BLaER1 treated with 17β-estradiol and CSF1 and Interleukin-3, amounts not matched to agents 10 nM and 100 nM (cell line): ENCODE results near the gene WBP1L.

Experiments
- H3K27ac ChIP-seq, 11 experiments: shearing (Covaris generic); formaldehyde crosslinking; 2 replicates each; pipeline ENCODE4 v1.8.1; 2022
- H3K27me3 ChIP-seq, 11 experiments: shearing (Covaris generic); formaldehyde crosslinking; 2 replicates each; pipeline ENCODE4 v1.8.1; 2022
- H3K36me3 ChIP-seq, 11 experiments: shearing (Covaris generic); formaldehyde crosslinking; 2 replicates each; pipeline ENCODE4 v1.8.1; 2022
- H3K4me1 ChIP-seq, 10 experiments: shearing (Covaris generic); formaldehyde crosslinking; 2 replicates each; pipeline ENCODE4 v1.8.1; 2022
- H3K4me2 ChIP-seq, 11 experiments: shearing (Covaris generic); formaldehyde crosslinking; 2 replicates each; pipeline ENCODE4 v1.8.1; 2022
- H3K4me3 ChIP-seq, 10 experiments: shearing (Covaris generic); formaldehyde crosslinking; 2 replicates each; pipeline ENCODE4 v1.8.1; 2022
- H3K9ac ChIP-seq, 11 experiments: shearing (Covaris generic); formaldehyde crosslinking; 2 replicates each; pipeline ENCODE4 v1.8.1; 2022
- H3K9me3 ChIP-seq, 11 experiments: shearing (Covaris generic); formaldehyde crosslinking; replicated peaks in 1 of 11; 2 replicates each; pipeline ENCODE4 v1.8.1; 2022
- H4K20me1 ChIP-seq, 11 experiments: shearing (Covaris generic); formaldehyde crosslinking; 2 replicates each; pipeline ENCODE4 v1.8.1; 2022
- Cebpa-rat ChIP-seq, 11 experiments: shearing (Covaris generic); IDR thresholded peaks; 2 replicates each; pipeline ENCODE4 v1.8.1; 2022

WBP1L gene

DNA sequence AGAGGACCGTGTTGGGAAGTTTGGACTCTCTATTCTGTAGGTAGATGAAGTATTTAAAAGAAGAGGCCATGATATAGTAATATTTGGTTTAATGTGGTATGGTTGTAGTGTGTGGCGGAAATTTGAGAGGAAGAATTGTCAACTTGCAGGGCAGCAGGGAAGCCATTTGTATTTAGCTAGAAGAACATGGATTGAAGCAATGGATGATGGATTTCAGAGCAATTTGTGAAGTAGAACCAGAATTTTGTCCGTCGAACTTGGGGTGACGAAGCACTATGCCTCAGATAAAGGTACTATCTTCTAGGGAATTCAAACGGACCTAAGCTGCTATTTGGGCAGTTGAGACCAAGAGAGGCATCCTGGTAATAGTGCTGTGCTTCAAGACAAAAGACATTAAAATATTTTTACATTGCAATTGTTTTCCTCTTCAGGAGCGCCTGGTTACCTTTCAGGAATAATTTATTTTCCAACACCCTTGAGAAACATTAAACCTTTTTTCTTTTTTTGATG is 615 bp upstream of the WBP1L start:
- Histone ChIP-seq H4K20me1 (peaks cover 0 to 27% (median 0%) of the 10 kb centered on the region in 11 experiments; a peak in 3 of 22 replicates), H3K27ac (peak overlapping the region; percentile 50 to 76 (median 69); a peak in 19 of 22 replicates), H3K36me3 (peaks cover 0 to 9% (median 4%) of the 10 kb centered on the region in 11 experiments; a peak in 7 of 22 replicates), H3K4me3 (peak overlapping the region in 1 of 10 experiments; percentile 9; a peak in 1 of 20 replicates), H3K4me2 (peak overlapping the region; percentile 7 to 60 (median 39); a peak in 18 of 22 replicates), H3K27me3 (no peaks in the 10 kb centered on the region), H3K4me1 (peaks cover 36 to 74% (median 42%) of the 10 kb centered on the region in 10 experiments), H3K9ac (no peak overlapping the region), H3K9me3 (no peaks in the 10 kb centered on the region)
- TF ChIP-seq Cebpa-rat (IDR thresholded peaks at IDR 0.05): no peak

GRCh38 chr10:102744374-102745051 is 765 bp downstream of the WBP1L start:
- peaks cover 0 to 16% (median 8%) of the 10 kb centered on the region in 11 experiments; a peak in 5 of 22 replicates for H3K36me3 ChIP-seq
- TF ChIP-seq Cebpa-rat (IDR thresholded peaks at IDR 0.05): no peak
- peak overlapping the region; percentile 71 to 93 (median 83) for H3K27ac ChIP-seq
- no peaks in the 10 kb centered on the region for H3K27me3 ChIP-seq
- H3K4me2 ChIP-seq: peak overlapping the region; percentile 80 to 97 (median 87)
- peaks cover 23 to 74% (median 28%) of the 10 kb centered on the region in 10 experiments for H3K4me1 ChIP-seq
- H3K9ac ChIP-seq: peak overlapping the region; percentile 79 to 97 (median 87)
- H3K9me3 ChIP-seq: no peaks in the 10 kb centered on the region
- peaks cover 0 to 41% (median 0%) of the 10 kb centered on the region in 11 experiments; a peak in 7 of 22 replicates for H4K20me1 ChIP-seq
- H3K4me3 ChIP-seq: peak overlapping the region; percentile 83 to 100 (median 92)

DNA sequence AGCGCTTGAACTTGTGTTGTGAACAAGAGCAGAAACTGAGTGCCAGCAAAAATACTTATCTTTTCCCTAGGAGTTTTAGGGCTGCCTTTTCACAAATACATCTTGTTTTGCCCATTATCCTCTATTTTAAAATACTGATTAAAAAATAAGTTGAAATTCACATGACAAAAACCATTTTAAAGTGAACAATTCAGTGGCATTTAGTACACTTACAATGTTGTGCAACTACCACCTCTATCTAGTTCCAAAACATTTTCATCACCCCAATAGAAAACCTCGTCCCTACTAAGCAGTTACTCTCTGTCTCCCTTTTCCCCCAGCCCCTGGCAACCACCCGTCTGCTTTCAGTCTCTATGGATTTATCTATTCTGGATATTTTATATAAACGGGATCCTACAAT is 1.4 kb downstream of the WBP1L start:
- Histone ChIP-seq H3K27ac (peak overlapping the region in 4 of 11 experiments; percentile 82 to 93 (median 85); a peak in 4 of 22 replicates), H3K4me2 (peak overlapping the region; percentile 80 to 97 (median 87)), H3K36me3 (peaks cover 0 to 20% (median 8%) of the 10 kb centered on the region in 11 experiments; a peak in 4 of 22 replicates), H4K20me1 (peaks cover 0 to 47% (median 0%) of the 10 kb centered on the region in 11 experiments; a peak in 7 of 22 replicates), H3K9ac (peak overlapping the region in 10 of 11 experiments; percentile 83 to 97 (median 88); a peak in 18 of 22 replicates), H3K4me1 (peaks cover 19 to 71% (median 22%) of the 10 kb centered on the region in 10 experiments), H3K4me3 (peak overlapping the region; percentile 83 to 100 (median 92)), H3K9me3 (no peaks in the 10 kb centered on the region), H3K27me3 (no peaks in the 10 kb centered on the region)
- no peak for TF ChIP-seq Cebpa-rat (IDR thresholded peaks at IDR 0.05)

DNA sequence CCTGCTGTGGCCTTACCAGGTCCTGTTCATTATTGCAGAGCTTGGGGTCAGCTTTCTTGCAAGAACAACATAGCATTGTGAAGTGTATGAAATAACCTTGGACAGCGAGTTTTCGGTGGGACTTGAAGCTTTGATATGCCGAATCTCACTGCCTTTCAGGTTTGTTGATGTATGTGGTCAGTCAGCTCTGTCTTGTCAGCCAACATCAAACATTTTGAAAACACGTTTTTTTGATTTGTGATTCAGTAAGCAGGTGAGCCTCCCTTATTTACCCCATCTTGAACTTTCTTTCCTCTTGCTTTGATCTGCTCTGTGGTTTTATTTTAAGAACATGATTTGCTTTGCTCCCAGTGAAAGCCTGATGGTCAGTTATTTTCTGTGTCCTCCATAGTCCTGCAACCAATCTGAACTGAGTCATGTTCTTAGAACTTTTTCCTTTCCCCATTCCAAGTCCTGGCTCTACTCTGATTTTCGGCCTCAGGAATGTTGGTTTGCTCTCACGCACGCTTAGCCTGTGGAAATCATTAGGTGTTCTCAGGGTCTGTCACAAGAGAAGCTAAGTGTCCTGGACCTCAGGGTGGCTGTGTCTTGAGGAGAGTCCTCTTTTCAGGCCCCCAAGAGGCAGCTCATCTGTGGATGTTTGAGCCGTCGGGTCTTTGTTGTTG is 8.7 kb downstream of the WBP1L start:
- no peaks in the 10 kb centered on the region for H3K9me3 ChIP-seq
- H3K27me3 ChIP-seq: no peaks in the 10 kb centered on the region
- peaks cover 15 to 92% (median 21%) of the 10 kb centered on the region in 10 experiments for H3K4me1 ChIP-seq
- peak overlapping the region in 2 of 11 experiments; percentile 30 to 45; a peak in 2 of 22 replicates for H3K27ac ChIP-seq
- peak overlapping the region in 9 of 11 experiments; percentile 20 to 81 (median 51); a peak in 17 of 22 replicates for H3K4me2 ChIP-seq
- no peak for TF ChIP-seq Cebpa-rat (IDR thresholded peaks at IDR 0.05)
- H3K9ac ChIP-seq: peak overlapping the region in 2 of 11 experiments; percentile 20 to 63; a peak in 3 of 22 replicates
- no peak overlapping the region for H3K4me3 ChIP-seq
- H4K20me1 ChIP-seq: peaks cover 0 to 82% (median 29%) of the 10 kb centered on the region in 11 experiments; a peak in 18 of 22 replicates
- peaks cover 0 to 60% (median 8%) of the 10 kb centered on the region in 11 experiments; a peak in 11 of 22 replicates for H3K36me3 ChIP-seq

- Histone ChIP-seq H3K36me3 (peaks cover 0 to 56% (median 8%) of the 10 kb centered on the region in 11 experiments; a peak in 12 of 22 replicates), H3K27me3 (no peaks in the 10 kb centered on the region), H3K9me3 (no peaks in the 10 kb centered on the region), H3K4me3 (no peak overlapping the region), H3K4me1 (peaks cover 17 to 92% (median 23%) of the 10 kb centered on the region in 10 experiments), H4K20me1 (peaks cover 0 to 82% (median 29%) of the 10 kb centered on the region in 11 experiments; a peak in 18 of 22 replicates), H3K27ac (peak overlapping the region in 3 of 11 experiments; percentile 11 to 45 (median 30); a peak in 3 of 22 replicates), H3K9ac (peak overlapping the region in 3 of 11 experiments; percentile 20 to 63 (median 28); a peak in 3 of 22 replicates), H3K4me2 (peak overlapping the region in 10 of 11 experiments; percentile 20 to 81 (median 44); a peak in 19 of 22 replicates)
- TF ChIP-seq Cebpa-rat (IDR thresholded peaks at IDR 0.05): no peak; a peak in 1 of 22 replicates
Measured at GRCh38 chr10:102752934-102753664, 9.4 kb downstream of the WBP1L start.

DNA sequence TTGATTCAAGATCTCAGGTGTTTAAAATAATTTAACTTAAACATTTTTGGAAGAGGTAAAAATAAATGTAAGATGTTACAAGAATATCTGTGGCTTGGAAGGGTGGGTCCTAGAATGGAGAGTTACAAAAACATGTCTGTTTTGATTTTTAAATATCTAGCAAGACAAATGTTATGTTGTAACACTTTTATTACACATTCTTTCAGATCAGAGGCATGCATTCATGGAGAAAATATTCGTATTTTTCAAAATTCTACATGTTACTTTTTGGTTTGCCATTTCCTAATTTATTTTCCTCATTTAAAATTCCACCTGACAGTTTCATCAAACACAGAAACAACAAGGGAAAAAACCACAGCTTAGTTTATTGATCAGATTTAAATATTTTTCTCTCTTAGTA is 10.0 kb downstream of the WBP1L start:
- Histone ChIP-seq H3K36me3 (peaks cover 2 to 60% (median 7%) of the 10 kb centered on the region in 11 experiments; a peak in 14 of 22 replicates), H4K20me1 (peaks cover 0 to 82% (median 29%) of the 10 kb centered on the region in 11 experiments; a peak in 18 of 22 replicates), H3K27ac (peak overlapping the region in 3 of 11 experiments; percentile 11 to 45 (median 17); a peak in 3 of 22 replicates), H3K4me1 (peaks cover 17 to 92% (median 23%) of the 10 kb centered on the region in 10 experiments), H3K9me3 (peaks cover 0 to 5% (median 0%) of the 10 kb centered on the region in 11 experiments; a peak in 2 of 22 replicates), H3K4me2 (peak overlapping the region in 6 of 11 experiments; percentile 24 to 81 (median 52); a peak in 6 of 22 replicates), H3K27me3 (no peaks in the 10 kb centered on the region), H3K9ac (peak overlapping the region in 2 of 11 experiments; percentile 28 to 63; a peak in 2 of 22 replicates), H3K4me3 (no peak overlapping the region)
- TF ChIP-seq Cebpa-rat (IDR thresholded peaks at IDR 0.05): no peak

DNA sequence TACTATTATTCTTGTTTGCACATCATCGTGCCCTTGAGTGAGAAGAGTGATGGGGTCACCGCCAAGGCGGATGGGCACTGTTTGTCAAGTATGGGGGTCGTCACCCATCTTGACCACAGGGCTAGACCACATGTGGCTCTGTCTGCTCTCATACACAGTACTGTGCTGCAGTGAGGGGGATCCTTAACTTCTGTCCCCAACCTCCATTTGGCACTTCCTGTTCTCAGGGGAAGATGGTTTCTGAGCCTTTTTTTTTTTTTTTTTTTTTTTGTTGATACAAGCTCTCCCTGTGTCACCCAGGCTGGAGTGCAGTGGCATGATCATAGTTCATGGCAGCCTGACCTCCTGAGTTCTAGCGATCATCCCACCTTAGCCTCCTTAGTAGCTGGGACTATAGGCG is 13.6 kb downstream of the WBP1L start:
- Histone ChIP-seq H3K4me3 (no peak overlapping the region), H4K20me1 (peaks cover 0 to 81% (median 16%) of the 10 kb centered on the region in 11 experiments; a peak in 17 of 22 replicates), H3K36me3 (peaks cover 10 to 64% (median 20%) of the 10 kb centered on the region in 11 experiments; a peak in 21 of 22 replicates), H3K27ac (peak overlapping the region in 1 of 11 experiments; percentile 36; a peak in 1 of 22 replicates), H3K27me3 (no peaks in the 10 kb centered on the region), H3K4me1 (peaks cover 23 to 73% (median 32%) of the 10 kb centered on the region in 10 experiments), H3K9ac (no peak overlapping the region), H3K4me2 (peak overlapping the region in 4 of 11 experiments; percentile 15 to 74 (median 60); a peak in 6 of 22 replicates), H3K9me3 (peaks cover 0 to 22% (median 9%) of the 10 kb centered on the region in 11 experiments; a peak in 17 of 22 replicates)
- TF ChIP-seq Cebpa-rat (IDR thresholded peaks at IDR 0.05): no peak
